Spleen (tissue), 11 donors: ENCODE data around the gene DNMT1. TPM values are rescaled to one million over a fixed set of nuclear protein-coding genes. Genes with fewer than 3 reads are reported as not detected.

ENCODE experiments used
- DNase-seq: peaks from one replicate; pipeline ENCODE4 v3.0.0-alpha.2; 2020
- H3K27ac ChIP-seq, 8 donors: fragments of 200-600 bp; sonication (generic) in 7 of 8; 1 replicate in 4 of 8; 2 replicates in 4 of 8; pipeline versions ENCODE4 v1.5.0 to v1.8.0; 2016 to 2021; ENCODE audit warnings: inconsistent platforms in 4 of 8, mild to moderate bottlenecking in 4 of 8, moderate library complexity in 1 of 8
- H3K27me3 ChIP-seq, 7 donors: fragments of 200-600 bp; sonication (generic) in 6 of 7; replicated peaks in 1 of 7; 1 replicate in 4 of 7; 2 replicates in 3 of 7; pipeline versions ENCODE4 v1.5.0 to v1.8.0; 2016 to 2021; ENCODE audit warnings: inconsistent platforms in 3 of 7, mild to moderate bottlenecking in 1 of 7
- H3K36me3 ChIP-seq, 6 donors: fragments of 200-600 bp; sonication (generic) in 5 of 6; 1 replicate in 4 of 6; 2 replicates in 2 of 6; pipeline versions ENCODE4 v1.5.0 to v1.8.0; 2016 to 2021; ENCODE audit warnings: inconsistent platforms in 2 of 6
- H3K4me1 ChIP-seq, 6 donors: fragments of 200-600 bp; sonication (generic) in 5 of 6; 1 replicate in 3 of 6; 2 replicates in 3 of 6; pipeline versions ENCODE4 v1.5.0 to v1.8.0; 2016 to 2021; ENCODE audit warnings: inconsistent platforms in 3 of 6
- H3K4me3 ChIP-seq, 8 donors: fragments of 200-600 bp; sonication (generic) in 7 of 8; 1 replicate in 4 of 8; 2 replicates in 4 of 8; pipeline versions ENCODE4 v1.5.0 to v1.8.0; 2016 to 2021; ENCODE audit warnings: inconsistent platforms in 4 of 8, mild to moderate bottlenecking in 4 of 8, moderate library complexity in 2 of 8
- H3K9me3 ChIP-seq, 8 donors: fragments of 200-600 bp; sonication (generic) in 7 of 8; 1 replicate in 4 of 8; 2 replicates in 4 of 8; pipeline versions ENCODE4 v1.5.0 to v1.8.0; 2016 to 2021; ENCODE audit warnings: inconsistent platforms in 4 of 8
- POLR2A ChIP-seq, 3 donors: fragments of 450-650 bp; IDR thresholded peaks; one replicate each; pipeline ENCODE4 v1.5.1; 2017; ENCODE audit warnings: antibody characterized with exemption in 3 of 3, mild to moderate bottlenecking in 1 of 3
- POLR2AphosphoS5 ChIP-seq, 3 donors: sonication (generic); formaldehyde crosslinking; IDR thresholded peaks; one replicate each; pipeline ENCODE4 v1.5.1; 2017; ENCODE audit warnings: antibody characterized with exemption in 3 of 3
- WGBS, 5 donors: extraction: QIAGEN DNeasy Blood & Tissue Kit in 3 of 5; methylation state at CpG; one replicate each; pipeline versions ENCODE4 v1.1.5 to v1.1.7; 2013 to 2018; 5-methylcytosine and 5-hydroxymethylcytosine counted together
- intact Hi-C: fragments of 100-400 bp; cut with DNase I; formaldehyde crosslinking; loops from one replicate; pipeline ENCODE4 v1.15.0; 2023; ENCODE audit warnings: low total_unique reads
- polyA plus RNA-seq, 3 donors: library from polyadenylated mRNA; stranded (reverse); fragments of 200-250 nt; gene quantifications; one replicate each; pipeline ENCODE4 v1.2.1, GENCODE V29; 2013
- total RNA-seq, 7 donors: library from RNA; depleted of rRNA in 3 of 7; stranded (reverse); fragments of >200 nt in 3 of 7; fragmentation: NEBNext Ultra II Directional in 4 of 7; extraction: Animal tissue kit (Norgen Biotek cat#: 25700) in 4 of 7; gene quantifications; one replicate each; pipeline versions ENCODE4 v1.1.0 to v1.2.1, GENCODE V29; 2016 to 2021
- TF ChIP-seq, protein P1 (sequence below), 11 experiments: fragments of 200-600 bp in 7 of 11; fragments of 450-650 bp in 4 of 11; sonication (generic) in 4 of 11; IDR thresholded peaks in 8 of 11; conservative IDR thresholded peaks in 3 of 11; 1 replicate in 7 of 11; 2 replicates in 4 of 11; pipeline versions ENCODE4 v1.4.0 to v1.8.0; 2016 to 2021; ENCODE audit warnings: antibody characterized with exemption in 11 of 11, inconsistent platforms in 4 of 11, mild to moderate bottlenecking in 1 of 11
- donor health status: healthy with polysubstance abuse.
- donor health status: DM: no; HTN: no; CAD: no; lungs with moderate emphysema.
- donor health status: DM: no; HTN: no; CAD: no.
- donor health status: Bipolar disorder and iron deficiency.
- donor health status: healthy.
- donor health status: DM: no; HTN: no; CAD: no.
- donor health status: DM: yes; HTN: yes; CAD: no.

Gene DNMT1
- total and polyA plus RNA-seq, 10 donors, result 40.6 to 131 (median 71.8) TPM

DNA sequence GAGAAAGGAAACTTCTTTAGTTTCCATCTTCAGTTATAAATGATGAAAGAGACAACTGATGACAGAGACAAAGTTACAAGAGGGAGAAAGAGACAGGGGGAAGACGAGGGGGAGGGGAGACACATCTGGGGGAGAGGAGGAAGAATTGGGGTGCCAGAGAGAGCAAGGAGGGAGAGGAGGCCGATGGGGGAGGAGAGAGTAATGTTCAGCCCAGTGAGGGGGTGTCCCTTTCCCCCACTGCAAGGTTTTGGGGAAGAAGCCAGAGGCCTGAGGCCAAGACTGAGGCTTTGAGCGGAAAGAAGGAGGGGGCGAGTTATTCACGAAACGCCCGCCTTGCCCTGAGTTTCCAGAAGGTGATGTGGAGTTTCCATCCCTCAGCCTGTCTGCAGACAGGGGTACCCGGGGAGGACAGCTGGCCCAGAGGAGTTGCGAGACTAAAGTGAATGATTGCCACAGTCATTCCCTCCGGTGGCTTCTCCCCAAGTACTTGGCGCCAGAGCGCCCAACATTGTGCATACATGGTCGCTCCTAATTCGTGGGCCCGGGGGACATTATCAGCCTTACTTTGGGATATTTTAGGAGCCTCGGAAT, 89.1 kb downstream of the DNMT1 start:
- Histone ChIP-seq H3K36me3 (peaks cover 0 to 36% (median 34%) of the 10 kb centered on the region in 6 donors), H3K27ac (peak overlapping the region; percentile 84 to 95 (median 90)), H3K4me3 (peak overlapping the region in 5 of 8 donors; percentile 88 to 92 (median 91)), H3K4me1 (peaks cover 12 to 99% (median 75%) of the 10 kb centered on the region in 6 donors), H3K27me3 (no peaks in the 10 kb centered on the region), H3K9me3 (no peaks in the 10 kb centered on the region)
- DNase-seq, result no peak
- WGBS, 5 donors, result 21 to 50% (median 26%) methylated on average over 16 of the region's 16 CpGs
- no peak for TF ChIP-seq POLR2A (IDR thresholded peaks at IDR 0.05)
- TF ChIP-seq, protein P1, sequence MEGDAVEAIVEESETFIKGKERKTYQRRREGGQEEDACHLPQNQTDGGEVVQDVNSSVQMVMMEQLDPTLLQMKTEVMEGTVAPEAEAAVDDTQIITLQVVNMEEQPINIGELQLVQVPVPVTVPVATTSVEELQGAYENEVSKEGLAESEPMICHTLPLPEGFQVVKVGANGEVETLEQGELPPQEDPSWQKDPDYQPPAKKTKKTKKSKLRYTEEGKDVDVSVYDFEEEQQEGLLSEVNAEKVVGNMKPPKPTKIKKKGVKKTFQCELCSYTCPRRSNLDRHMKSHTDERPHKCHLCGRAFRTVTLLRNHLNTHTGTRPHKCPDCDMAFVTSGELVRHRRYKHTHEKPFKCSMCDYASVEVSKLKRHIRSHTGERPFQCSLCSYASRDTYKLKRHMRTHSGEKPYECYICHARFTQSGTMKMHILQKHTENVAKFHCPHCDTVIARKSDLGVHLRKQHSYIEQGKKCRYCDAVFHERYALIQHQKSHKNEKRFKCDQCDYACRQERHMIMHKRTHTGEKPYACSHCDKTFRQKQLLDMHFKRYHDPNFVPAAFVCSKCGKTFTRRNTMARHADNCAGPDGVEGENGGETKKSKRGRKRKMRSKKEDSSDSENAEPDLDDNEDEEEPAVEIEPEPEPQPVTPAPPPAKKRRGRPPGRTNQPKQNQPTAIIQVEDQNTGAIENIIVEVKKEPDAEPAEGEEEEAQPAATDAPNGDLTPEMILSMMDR (IDR thresholded peaks at IDR 0.05 in 8 of 11, conservative IDR thresholded peaks at IDR 0.05 in 3 of 11), result no peak
- intact Hi-C loops, result no loop called here

DNA sequence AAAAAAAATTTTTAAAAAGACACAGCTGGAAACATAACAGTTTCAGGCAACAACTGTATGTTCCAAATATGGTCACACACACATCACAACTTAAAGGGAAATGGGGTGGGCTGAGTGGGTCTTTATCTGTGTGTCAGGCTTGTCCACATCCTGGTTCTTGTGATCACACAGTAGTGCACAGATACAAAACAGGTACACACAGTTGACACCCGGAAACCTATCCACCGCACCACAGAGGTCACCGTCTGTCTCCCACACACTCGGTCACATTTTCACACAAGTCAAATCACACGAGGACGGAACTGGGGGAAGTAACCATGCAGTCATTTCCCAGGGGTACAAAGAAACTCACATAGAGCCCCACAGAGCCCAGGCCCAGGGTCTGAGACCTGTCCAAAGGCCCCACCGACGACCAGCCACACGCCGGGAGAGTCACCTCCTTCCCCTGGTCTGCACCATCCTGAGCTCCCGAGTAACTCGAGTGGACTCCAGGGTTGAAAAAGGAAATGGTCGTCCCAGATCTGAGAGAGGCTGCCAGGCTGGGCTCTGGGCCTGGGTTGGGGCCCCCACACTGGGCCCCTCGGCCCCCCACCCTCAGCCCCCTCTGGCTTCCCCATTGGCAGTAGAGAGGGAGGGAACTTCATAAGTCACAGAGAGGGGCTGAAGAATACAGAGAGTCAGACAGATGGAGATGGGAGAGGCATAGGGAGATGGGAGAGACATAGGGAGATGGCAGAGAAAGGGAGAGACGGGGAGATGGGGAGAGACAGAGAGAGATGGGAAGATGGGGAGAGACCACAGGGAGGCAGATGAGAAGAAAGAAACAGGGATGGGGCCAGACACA, 89.9 kb downstream of the DNMT1 start:
- intact Hi-C loops, result no loop called here
- TF ChIP-seq POLR2A (IDR thresholded peaks at IDR 0.05) (no peak), POLR2AphosphoS5 (IDR thresholded peaks at IDR 0.05) (peak; percentile 28 to 88 (median 41))
- TF ChIP-seq, protein P1 (IDR thresholded peaks at IDR 0.05 in 8 of 11, conservative IDR thresholded peaks at IDR 0.05 in 3 of 11), result no peak
- WGBS, 5 donors, result 5 to 23% (median 20%) methylated on average over 9 to 15 of the region's 15 CpGs
- peak; percentile 87 for DNase-seq
- Histone ChIP-seq H3K27ac (peak overlapping the region; percentile 84 to 95 (median 90)), H3K9me3 (no peaks in the 10 kb centered on the region), H3K4me1 (peaks cover 12 to 99% (median 73%) of the 10 kb centered on the region in 6 donors), H3K36me3 (peaks cover 0 to 29% (median 27%) of the 10 kb centered on the region in 6 donors), H3K4me3 (peak overlapping the region in 1 of 8 donors; percentile 23), H3K27me3 (no peaks in the 10 kb centered on the region)

DNA sequence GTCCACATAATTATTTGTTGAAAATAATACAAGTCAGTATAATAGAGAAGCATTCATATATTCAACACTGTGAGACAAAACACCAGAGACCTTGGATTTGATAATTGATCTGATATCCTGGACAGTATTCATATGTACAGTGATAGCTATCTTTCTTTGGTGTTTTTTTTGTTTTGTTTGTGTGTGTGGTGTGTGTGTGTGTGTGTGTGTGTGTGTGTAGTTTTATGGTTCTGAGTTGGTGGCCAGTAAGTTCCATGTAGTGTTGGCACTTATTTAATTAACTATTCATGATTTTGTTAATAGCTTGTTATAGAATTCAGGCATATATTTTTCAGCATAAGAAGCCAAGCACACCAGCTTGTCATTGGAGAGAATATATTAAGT, 90.6 kb downstream of the DNMT1 start:
- Histone ChIP-seq H3K4me3 (no peak overlapping the region), H3K9me3 (no peaks in the 10 kb centered on the region), H3K36me3 (peaks cover 0 to 21% (median 19%) of the 10 kb centered on the region in 6 donors), H3K4me1 (peaks cover 12 to 98% (median 71%) of the 10 kb centered on the region in 6 donors), H3K27me3 (no peaks in the 10 kb centered on the region), H3K27ac (peak overlapping the region; percentile 84 to 95 (median 90))
- no peak for DNase-seq
- TF ChIP-seq, protein P1 (IDR thresholded peaks at IDR 0.05 in 8 of 11, conservative IDR thresholded peaks at IDR 0.05 in 3 of 11), result no peak
- no peak for TF ChIP-seq POLR2A (IDR thresholded peaks at IDR 0.05)
- TF ChIP-seq POLR2AphosphoS5 (IDR thresholded peaks at IDR 0.05), result no peak
- intact Hi-C loops, result no loop called here

DNA sequence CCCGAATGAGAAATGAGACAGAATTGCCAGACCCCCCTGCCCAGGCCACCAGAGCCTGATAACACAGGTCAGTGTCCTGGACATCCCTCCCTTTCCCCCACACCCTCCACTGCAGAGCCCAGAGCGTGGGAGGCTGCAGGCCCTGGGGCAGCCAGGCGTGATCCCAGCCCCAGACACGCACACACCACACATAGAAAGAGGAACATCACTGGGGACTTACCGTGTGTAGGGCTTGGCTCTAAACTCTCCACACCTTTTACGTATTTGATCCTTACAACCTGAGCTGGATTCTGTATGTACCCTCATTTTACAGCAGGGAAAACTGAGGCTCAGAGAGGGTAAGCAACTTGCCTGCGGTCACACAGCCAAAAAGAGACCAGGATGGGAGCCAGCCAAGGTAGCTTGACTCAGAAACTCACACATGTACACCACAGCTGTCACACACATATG, 91.9 kb downstream of the DNMT1 start:
- 41 to 52% (median 49%) methylated on average over 7 of the region's 7 CpGs for WGBS, 5 donors
- DNase-seq, result peak; percentile 88
- peak overlapping the region; percentile 75 to 95 (median 88) for H3K27ac ChIP-seq
- peaks cover 14 to 98% (median 66%) of the 10 kb centered on the region in 6 donors for H3K4me1 ChIP-seq
- intact Hi-C loops, result no loop called here
- peaks cover 0 to 8% (median 6%) of the 10 kb centered on the region in 6 donors for H3K36me3 ChIP-seq
- peak overlapping the region in 1 of 8 donors; percentile 12 for H3K4me3 ChIP-seq
- H3K27me3 ChIP-seq, result no peaks in the 10 kb centered on the region
- no peaks in the 10 kb centered on the region for H3K9me3 ChIP-seq
- TF ChIP-seq POLR2AphosphoS5 (IDR thresholded peaks at IDR 0.05) (peak; percentile 44 to 73 (median 65)), POLR2A (IDR thresholded peaks at IDR 0.05) (no peak)
